ENCODE measurements around the gene RPSA. TPM values are rescaled to one million over a fixed set of nuclear protein-coding genes. Genes with fewer than 3 reads are reported as not detected.
A peak's percentile ranks its signal among the peaks of the same experiment; 100 is the strongest.

The RPSA gene
- total and polyA plus RNA-seq, 9 of the 15 experiments (the other 6 are each of a cell fraction or from before 2014, with no cell fraction given), result 2,290 to 4,272 (median 2,730) TPM

GRCh38 chr3:39412668-39413260, 6.2 kb downstream of the RPSA start:
- DNase-seq (ENCODE audit: extremely low read depth in 1 of 4, low spot score in 3 of 4) (no peak), FAIRE-seq (no peak), ATAC-seq (no peak)
- Histone ChIP-seq H3K4me1 (replicated peaks in 1 of 2; ENCODE audit: control insufficient read depth in 2 of 2, insufficient read depth in 2 of 2, low read length in 2 of 2) (peaks cover 12 to 22% of the 10 kb centered on the region in 2 experiments; a peak in 3 of 5 replicates), H3K9me1 (ENCODE audit: control insufficient read depth, insufficient read depth, low read length) (no peaks in the 10 kb centered on the region), H3K4me2 (ENCODE audit: insufficient read depth, low read length) (no peak overlapping the region), H3K27ac (ENCODE audit: extremely low read depth, low read depth, low read length) (no peak overlapping the region), H3K9ac (ENCODE audit: insufficient read depth in 1 of 2, low read depth in 2 of 2, low read length in 2 of 2) (no peak overlapping the region; a peak in 1 of 4 replicates), H3K4me3 (no peak overlapping the region), H3K9me3 (replicated peaks; ENCODE audit: control insufficient read depth, insufficient read depth, low read depth, low read length) (no peaks in the 10 kb centered on the region), H2AFZ (ENCODE audit: low read depth, low read length) (no peak overlapping the region), H4K20me1 (replicated peaks; ENCODE audit: control insufficient read depth, insufficient read depth, low read length) (peaks cover 53% of the 10 kb centered on the region), H3K36me3 (ENCODE audit: control insufficient read depth, insufficient read depth, low read length) (peaks cover 65% of the 10 kb centered on the region), H3K27me3 (ENCODE audit: control insufficient read depth in 2 of 2, insufficient read depth in 2 of 2, low read length in 2 of 2) (no peaks in the 10 kb centered on the region), H3K79me2 (ENCODE audit: control insufficient read depth, insufficient read depth, low read length) (peaks cover 33% of the 10 kb centered on the region)
- no TSS peak for BruUV-seq (replicated peaks)
- CTCF ChIA-PET (ENCODE audit: low intra/inter-chr PET ratio), result no interaction called here
- WGBS (ENCODE audit: insufficient coverage, low coverage, missing lambda C conversion rate), result 88% methylated on average over 9 of the region's 9 CpGs
- in situ Hi-C loops (cut with MboI), result loop anchor here (25.0 kb wide), 1 partner anchor 1050 kb away; the partner anchor contains the start of gene RPL14
- POLR2A ChIA-PET, result interaction anchor here (0.7 to 4.2 kb wide), 8 partner anchors 8 to 429 kb away, joined by 3 to 30 read pairs (median 4); no protein-coding TSS in a partner anchor
- intact Hi-C loops (cut with micrococcal nuclease), result no loop called here
- TF ChIP-seq POLR2A (conservative IDR thresholded peaks at IDR 0.05), result peak; percentile 20
- TF ChIP-seq PML (IDR thresholded peaks at IDR 0.05; ENCODE audit: low read length), result peak; percentile 39; the same call in 1 of the 2 replicates
- TF ChIP-seq ZKSCAN8 (CRISPR knock-in tag; IDR thresholded peaks at IDR 0.05), result no peak
- TF ChIP-seq ZBED1 (IDR thresholded peaks at IDR 0.05), result peak; percentile 47
- no peak for TF ChIP-seq CBFA2T2 (conservative IDR thresholded peaks at IDR 0.05)
- 0 out of 2 replicates have a peak, but pooled peaks have one; percentile 28 for TF ChIP-seq SREBF2 (CRISPR knock-in tag; IDR thresholded peaks at IDR 0.05)
- no peak for TF ChIP-seq ESRRA (IDR thresholded peaks at IDR 0.05; ENCODE audit: borderline replicate concordance, low read depth)
- TF ChIP-seq TAF1 (IDR thresholded peaks at IDR 0.05; ENCODE audit: control insufficient read depth, extremely low read depth, insufficient read depth, low read length, severe bottlenecking), result no peak
- peak; percentile 45 for TF ChIP-seq POLR2B (IDR thresholded peaks at IDR 0.05; ENCODE audit: low read depth, partially characterized antibody)
- no peak for TF ChIP-seq FIP1L1 (IDR thresholded peaks at IDR 0.05; ENCODE audit: low read depth, low read length, poor library complexity, severe bottlenecking)
- TF ChIP-seq SUPT5H (IDR thresholded peaks at IDR 0.05), result peak; percentile 55; the same call in 1 of the 2 replicates
- no peak for TF ChIP-seq CBX3 (IDR thresholded peaks at IDR 0.05; ENCODE audit: borderline replicate concordance in 1 of 2, low read length in 2 of 2)
- no peak for TF ChIP-seq ATF3 (IDR thresholded peaks at IDR 0.05)
- no peak for TF ChIP-seq ATF3 (CRISPR knock-in tag; conservative IDR thresholded peaks at IDR 0.05)
- TF ChIP-seq ZNF395 (CRISPR knock-in tag; IDR thresholded peaks at IDR 0.05), result no peak
